HG03108 (cell line): Measurements from ENCODE around the gene MYL12A.

ENCODE experiments used
- ATAC-seq: cut with Tn5 transposase; IDR thresholded peaks from one replicate; pipeline ENCODE4 v1.9.1; 2021; ENCODE audit warnings: moderate library complexity; ENCODE audit not compliant: unreplicated experiment

MYL12A gene

DNA sequence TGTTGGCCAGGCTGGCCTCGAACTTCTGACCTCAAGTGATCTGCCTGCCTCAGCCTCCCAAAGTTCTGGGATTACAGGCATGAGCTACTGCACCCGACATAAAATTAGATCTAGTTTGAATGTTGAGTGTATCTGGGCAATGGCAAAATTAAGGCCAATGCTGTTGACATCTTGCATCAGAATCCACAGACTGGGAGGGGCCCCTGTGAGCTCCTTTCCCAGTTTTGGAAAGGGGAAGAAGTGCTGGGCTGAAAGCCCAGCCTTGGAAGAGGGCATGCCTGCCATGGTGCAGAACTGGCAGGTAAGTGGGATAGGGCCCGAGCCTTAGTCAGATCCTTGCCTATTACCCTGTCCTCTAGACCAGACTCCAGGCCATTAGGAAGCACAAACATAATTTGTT is 23.4 kb upstream of the MYL12A start:
- ATAC-seq = no peak

- no peak for ATAC-seq
These were observed 22.0 kb upstream of the MYL12A start for GRCh38 chr18:3225588-3225987.

GRCh38 chr18:3226048-3226447 is 21.6 kb upstream of the MYL12A start:
- no peak for ATAC-seq

- no peak for ATAC-seq
These were observed 16.9 kb upstream of the MYL12A start for GRCh38 chr18:3230401-3231334.

GRCh38 chr18:3233004-3233403 is 14.6 kb upstream of the MYL12A start:
- no peak for ATAC-seq

- ATAC-seq = no peak
These were observed 14.0 kb upstream of the MYL12A start for GRCh38 chr18:3233433-3234168.

- no peak for ATAC-seq
These were observed 13.1 kb upstream of the MYL12A start for GRCh38 chr18:3234457-3234856.

DNA sequence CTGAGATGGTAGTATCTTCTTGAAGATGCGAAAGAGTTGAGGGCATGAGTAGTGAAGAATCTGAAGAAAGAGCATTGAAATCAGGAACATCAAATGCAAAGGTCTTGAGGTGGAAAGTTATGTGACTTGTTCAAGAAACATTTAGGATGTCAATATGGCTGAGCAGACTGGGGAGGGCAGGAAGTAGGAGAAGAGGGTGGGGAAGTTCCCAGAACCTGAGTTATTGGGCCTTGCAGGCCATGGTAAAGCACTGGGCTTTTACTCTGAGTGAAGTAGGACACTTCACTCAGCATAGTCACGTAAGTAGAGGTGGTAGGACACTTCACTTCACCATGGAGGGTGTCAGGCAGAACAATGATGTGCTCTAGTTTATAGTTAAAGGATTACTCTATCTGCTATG is 11.8 kb upstream of the MYL12A start:
- ATAC-seq = no peak

DNA sequence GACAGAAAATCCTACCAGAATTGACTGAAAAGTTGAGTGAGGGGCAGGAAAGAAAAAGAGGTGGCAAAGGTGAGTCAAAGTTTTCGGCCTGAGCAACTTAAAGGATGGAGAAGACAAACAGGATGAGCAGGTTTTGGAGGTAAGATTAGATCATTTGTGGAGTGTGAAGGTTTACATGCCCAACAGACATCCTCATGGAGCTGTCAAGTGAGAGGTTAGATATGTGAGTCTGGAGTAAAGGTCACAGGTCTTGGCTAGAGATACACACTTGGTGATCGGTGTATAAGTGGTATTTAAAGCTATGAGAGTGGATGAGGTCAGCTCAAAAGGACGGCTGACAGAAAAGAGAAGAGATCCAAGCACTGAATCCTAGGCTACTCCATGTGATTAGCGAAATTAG is 11.1 kb upstream of the MYL12A start:
- no peak for ATAC-seq

- no peak for ATAC-seq
These were observed 8.9 kb upstream of the MYL12A start for GRCh38 chr18:3238742-3239141.

DNA sequence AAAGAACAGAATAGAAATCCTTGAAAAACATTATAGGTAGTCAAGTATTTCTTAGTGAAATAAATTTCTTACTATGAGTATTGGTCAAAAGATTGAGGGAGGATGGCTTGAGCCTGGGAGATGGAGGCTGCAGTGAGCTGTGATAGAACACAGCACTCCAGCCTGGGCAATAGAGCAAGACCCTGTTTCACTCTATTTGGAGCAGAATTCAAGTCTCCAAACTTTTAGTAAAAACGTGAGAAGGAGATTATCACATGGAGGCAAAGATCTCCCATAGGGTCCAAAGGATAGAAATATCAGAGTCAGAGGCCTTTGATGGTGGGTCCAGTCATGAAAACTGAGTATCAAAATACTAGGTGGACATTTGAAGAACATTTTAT is 2.4 kb upstream of the MYL12A start:
- no peak for ATAC-seq

GRCh38 chr18:3245853-3246634 is 1.6 kb upstream of the MYL12A start:
- peak; percentile 41 for ATAC-seq

DNA sequence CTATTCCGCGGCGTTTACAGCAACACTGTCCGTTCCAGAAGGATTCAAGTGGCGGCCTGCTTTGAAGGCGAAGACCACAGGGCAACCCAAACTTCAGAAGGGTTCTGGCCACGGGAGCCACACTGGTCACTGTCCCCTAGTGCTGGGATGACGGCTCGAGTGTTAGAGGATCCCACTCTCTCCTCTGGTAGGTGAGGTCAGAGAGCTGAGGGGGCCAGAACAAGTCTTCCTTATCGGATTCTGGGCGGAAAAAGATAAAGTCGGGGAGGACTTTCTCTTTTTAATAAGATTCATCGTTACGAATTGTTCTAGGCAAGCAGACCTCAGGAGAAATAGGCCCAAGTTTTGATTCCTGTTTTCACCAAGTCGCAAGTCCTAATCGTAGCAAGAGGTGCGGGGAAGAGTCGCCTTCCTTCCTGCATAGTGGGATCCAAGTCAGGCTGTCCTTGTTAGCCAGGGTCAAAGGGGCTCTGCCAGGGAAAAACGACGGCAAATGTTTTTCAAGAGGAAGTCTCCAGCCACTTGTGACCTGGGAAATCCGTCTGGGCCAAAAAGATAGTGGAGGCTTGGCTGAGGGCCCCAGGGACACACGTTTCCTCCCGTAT is 864 bp upstream of the MYL12A start:
- no peak for ATAC-seq

DNA sequence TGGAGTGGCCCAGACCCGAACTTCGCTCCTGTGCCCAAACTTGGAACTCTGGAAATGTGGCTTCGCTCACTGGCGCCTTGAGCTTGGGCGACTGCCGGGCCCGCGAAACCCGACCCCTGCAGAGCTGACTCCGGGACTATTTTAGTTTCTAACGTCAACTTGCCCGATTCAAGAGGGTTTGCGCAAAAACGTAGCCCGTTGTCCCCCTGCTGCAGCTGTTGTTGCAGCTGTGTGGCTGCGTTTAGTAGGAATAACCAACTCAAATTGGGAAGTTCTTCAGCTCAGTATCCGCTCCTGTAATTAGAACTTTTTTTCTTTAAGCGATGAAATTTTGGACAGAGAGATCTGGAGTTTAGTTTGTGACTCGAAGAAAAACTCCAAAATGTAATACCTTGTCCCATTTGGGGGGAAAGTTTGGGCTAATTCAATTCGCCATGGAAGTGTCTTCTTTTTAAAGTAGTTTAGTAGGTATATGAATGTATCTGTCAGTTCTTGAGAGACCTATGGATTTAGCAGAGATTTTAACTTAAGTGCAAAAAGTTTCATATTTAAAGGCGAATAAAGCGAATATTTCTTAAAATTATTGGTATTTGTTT is 559 bp downstream of the MYL12A start:
- peak; percentile 0 for ATAC-seq

- ATAC-seq = no peak
These were observed 1.2 kb downstream of the MYL12A start for GRCh38 chr18:3248658-3249359.

DNA sequence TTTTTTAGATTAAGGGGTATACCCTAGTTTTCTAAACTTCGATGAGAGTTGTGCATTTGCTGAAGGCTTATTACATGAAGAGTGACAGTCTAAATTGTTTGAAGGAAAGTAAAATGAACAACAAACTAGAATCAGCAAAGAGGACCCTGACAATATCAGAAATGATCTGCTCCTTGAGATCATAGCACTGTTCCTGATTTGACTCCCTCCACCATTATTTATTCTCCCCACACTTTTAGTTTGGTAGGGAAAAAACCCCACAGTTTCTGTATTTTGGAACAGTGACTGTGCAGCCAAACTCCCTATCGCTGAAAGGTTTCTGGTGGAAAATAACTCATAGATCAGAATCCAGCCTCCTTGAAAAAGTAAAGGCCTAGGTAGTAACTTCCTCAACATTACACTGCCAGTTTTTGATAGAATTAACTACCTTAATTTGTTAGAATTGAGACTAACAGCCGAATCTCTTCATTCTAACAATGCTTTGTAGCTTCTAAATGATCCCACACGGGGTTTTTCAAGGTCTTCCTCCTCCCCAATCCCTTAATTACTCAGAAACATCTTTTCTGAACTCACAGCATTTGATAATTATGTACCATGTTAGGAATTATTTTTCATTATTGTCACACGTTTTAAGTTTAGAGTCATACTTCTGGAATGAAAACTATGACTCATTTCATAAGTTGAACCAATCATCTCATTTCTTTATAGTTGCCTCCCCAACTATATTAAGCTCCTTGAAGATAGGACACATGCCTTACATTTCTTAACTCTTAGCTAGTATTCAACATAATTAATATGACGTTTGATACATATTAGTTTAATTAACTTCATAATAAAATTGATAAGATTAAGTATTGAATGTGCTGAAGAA is 2.9 kb downstream of the MYL12A start:
- no peak for ATAC-seq

GRCh38 chr18:3251249-3251962 is 3.8 kb downstream of the MYL12A start:
- ATAC-seq = no peak

DNA sequence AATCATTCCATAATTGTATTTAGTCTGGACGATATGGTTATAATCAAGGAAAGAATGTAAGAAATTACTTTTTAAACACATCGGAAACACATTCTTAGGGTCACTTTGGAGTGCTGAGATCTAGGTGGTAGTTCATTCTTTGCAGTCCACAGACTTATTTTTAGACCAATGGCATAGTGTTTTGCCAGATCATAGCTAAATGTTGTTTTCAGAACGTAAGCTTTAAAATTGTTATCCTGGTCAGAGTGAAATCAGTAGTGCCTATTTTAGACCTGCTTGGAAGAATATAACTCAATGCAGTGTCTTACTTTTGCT is 4.3 kb downstream of the MYL12A start:
- ATAC-seq = no peak

GRCh38 chr18:3252843-3253242 is 5.2 kb downstream of the MYL12A start:
- no peak for ATAC-seq
